ENCODE results near the gene C2CD2. TPM values are rescaled to one million over a fixed set of nuclear protein-coding genes. Genes with fewer than 3 reads are reported as not detected.

C2CD2 gene
- total RNA-seq, 2 donors from 2014 or later: 27.3 to 30.5 TPM

GRCh38 chr21:41848958-41849580, 104.7 kb downstream of the C2CD2 start:
- no peaks in the 10 kb centered on the region for H3K27me3 ChIP-seq (replicated peaks; ENCODE audit: insufficient read depth)
- 86% methylated on average over 15 of the region's 15 CpGs for WGBS
- no peak overlapping the region for H3K4me3 ChIP-seq
- intact Hi-C loops (cut with DNase I): no loop called here
- no peaks in the 10 kb centered on the region for H3K36me3 ChIP-seq
- TF ChIP-seq POLR2AphosphoS5 (IDR thresholded peaks at IDR 0.05) (no peak), POLR2A (IDR thresholded peaks at IDR 0.05) (no peak), CTCF (IDR thresholded peaks at IDR 0.05) (no peak)
- H3K27ac ChIP-seq: no peak overlapping the region
- DNase-seq (ENCODE audit: low spot score): no peak
- no peaks in the 10 kb centered on the region for H3K9me3 ChIP-seq
- no peaks in the 10 kb centered on the region for H3K4me1 ChIP-seq (replicated peaks)

- no peaks in the 10 kb centered on the region for H3K36me3 ChIP-seq
- intact Hi-C loops (cut with DNase I): no loop called here
- 72% methylated on average over 8 of the region's 8 CpGs for WGBS
- H3K4me3 ChIP-seq: no peak overlapping the region
- H3K4me1 ChIP-seq (replicated peaks): no peaks in the 10 kb centered on the region
- no peak overlapping the region for H3K27ac ChIP-seq
- TF ChIP-seq POLR2A (IDR thresholded peaks at IDR 0.05): no peak
- TF ChIP-seq POLR2AphosphoS5 (IDR thresholded peaks at IDR 0.05): no peak
- no peak for TF ChIP-seq CTCF (IDR thresholded peaks at IDR 0.05)
- no peaks in the 10 kb centered on the region for H3K9me3 ChIP-seq
- H3K27me3 ChIP-seq (replicated peaks; ENCODE audit: insufficient read depth): no peaks in the 10 kb centered on the region
- no peak for DNase-seq (ENCODE audit: low spot score)
Measured at GRCh38 chr21:41848533-41848932, 105.3 kb downstream of the C2CD2 start.

- DNase-seq (ENCODE audit: low spot score): no peak
- intact Hi-C loops (cut with DNase I): no loop called here
- Histone ChIP-seq H3K27ac (no peak overlapping the region), H3K36me3 (no peaks in the 10 kb centered on the region), H3K27me3 (replicated peaks; ENCODE audit: insufficient read depth) (no peaks in the 10 kb centered on the region), H3K9me3 (no peaks in the 10 kb centered on the region), H3K4me1 (replicated peaks) (no peaks in the 10 kb centered on the region), H3K4me3 (no peak overlapping the region)
- TF ChIP-seq CTCF (IDR thresholded peaks at IDR 0.05) (no peak), POLR2AphosphoS5 (IDR thresholded peaks at IDR 0.05) (no peak), POLR2A (IDR thresholded peaks at IDR 0.05) (no peak)
- 85% methylated on average over 21 of the region's 21 CpGs for WGBS
Measured at GRCh38 chr21:41847066-41847804, 106.6 kb downstream of the C2CD2 start.

GRCh38 chr21:41846536-41846935, 107.3 kb downstream of the C2CD2 start:
- Histone ChIP-seq H3K9me3 (no peaks in the 10 kb centered on the region), H3K4me3 (no peak overlapping the region), H3K27me3 (replicated peaks; ENCODE audit: insufficient read depth) (no peaks in the 10 kb centered on the region), H3K27ac (no peak overlapping the region), H3K4me1 (replicated peaks) (no peaks in the 10 kb centered on the region), H3K36me3 (no peaks in the 10 kb centered on the region)
- TF ChIP-seq POLR2AphosphoS5 (IDR thresholded peaks at IDR 0.05): no peak
- intact Hi-C loops (cut with DNase I): no loop called here
- 81% methylated on average over 7 of the region's 7 CpGs for WGBS
- no peak for DNase-seq (ENCODE audit: low spot score)

- Histone ChIP-seq H3K27ac (no peak overlapping the region), H3K36me3 (no peaks in the 10 kb centered on the region), H3K9me3 (no peaks in the 10 kb centered on the region), H3K4me3 (no peak overlapping the region), H3K4me1 (replicated peaks) (no peaks in the 10 kb centered on the region), H3K27me3 (replicated peaks; ENCODE audit: insufficient read depth) (no peaks in the 10 kb centered on the region)
- intact Hi-C loops (cut with DNase I): no loop called here
- DNase-seq (ENCODE audit: low spot score): no peak
- TF ChIP-seq POLR2AphosphoS5 (IDR thresholded peaks at IDR 0.05): no peak
- TF ChIP-seq POLR2A (IDR thresholded peaks at IDR 0.05): no peak
- TF ChIP-seq CTCF (IDR thresholded peaks at IDR 0.05): no peak
- 89% methylated on average over 6 of the region's 6 CpGs for WGBS
Measured at GRCh38 chr21:41846033-41846317, 107.8 kb downstream of the C2CD2 start.

All from prostate gland (tissue), 2 donors.